Caki2 (cell line): ENCODE results near the gene SPHK2. TPM values are rescaled to one million over a fixed set of nuclear protein-coding genes. Genes with fewer than 3 reads are reported as not detected.
A peak's percentile ranks its signal among the peaks of the same experiment; 100 is the strongest.
"Not testable (repeated sequence)": the region's sequence is repeated elsewhere in the genome, so short reads cannot be mapped to it uniquely, and the experiment has no call there.

ENCODE experiments used
- DNase-seq: peaks from one replicate; pipeline ENCODE4 v3.0.0-alpha.2; 2015; ENCODE audit warnings: low read depth
- in situ Hi-C: cut with HindIII; loops from 2 replicates; pipeline ENCODE4 v1.10.0; 2016; ENCODE audit warnings: low sequenced_read_pairs, low pct_unique_long_range_greater_than_20kb, mixed read lengths
- total RNA-seq: library from RNA; depleted of rRNA; stranded (reverse); fragments of >200 nt; shearing (Covaris generic); gene quantifications from 2 replicates; pipeline ENCODE4 v1.2.3, GENCODE V29; 2014; ENCODE audit warnings: low replicate concordance; rRNA removed

Gene SPHK2
- total RNA-seq, 1 experiment from 2014 or later = 4.8 TPM

DNA sequence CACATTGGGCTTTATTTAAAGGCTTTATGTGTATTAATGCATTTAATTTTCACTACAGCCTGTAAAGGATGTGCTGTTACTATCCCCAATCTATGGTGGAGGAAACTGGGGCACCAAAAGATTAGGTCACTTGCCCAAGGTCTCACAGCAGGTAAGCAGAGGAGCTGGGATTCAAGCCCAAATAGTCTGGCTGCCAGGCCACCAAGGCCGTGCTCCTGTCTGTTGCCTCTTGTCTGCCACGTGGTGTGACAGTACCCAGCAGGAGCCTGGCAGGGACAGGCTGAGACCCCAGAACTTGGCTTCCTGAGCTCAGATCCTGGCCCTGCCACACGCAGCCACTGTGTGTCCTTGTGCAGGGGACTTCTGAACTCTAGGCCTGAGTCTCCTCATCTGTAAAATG is 49.0 kb downstream of the SPHK2 start:
- no peak for DNase-seq
- in situ Hi-C loops = no loop called here

DNA sequence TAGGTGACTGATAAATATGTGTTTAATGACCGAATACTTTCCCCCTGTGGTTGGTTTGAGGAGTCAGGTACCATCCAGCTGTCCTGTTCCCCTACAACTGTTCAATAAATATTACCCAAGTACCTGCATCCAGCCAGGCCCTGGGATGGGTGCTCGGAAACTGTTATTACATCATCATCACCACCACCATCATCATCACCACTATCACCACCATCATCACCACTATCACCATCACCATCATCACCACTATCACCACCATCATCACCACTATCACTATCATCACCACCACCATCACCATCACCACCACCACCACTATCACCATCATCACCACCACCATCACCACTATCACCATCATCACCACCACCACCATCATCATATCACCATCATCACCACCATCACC is 49.5 kb downstream of the SPHK2 start:
- in situ Hi-C loops = no loop called here
- no peak for DNase-seq

GRCh38 chr19:48669903-48670668 is 50.8 kb downstream of the SPHK2 start:
- in situ Hi-C loops = no loop called here
- no peak for DNase-seq

DNA sequence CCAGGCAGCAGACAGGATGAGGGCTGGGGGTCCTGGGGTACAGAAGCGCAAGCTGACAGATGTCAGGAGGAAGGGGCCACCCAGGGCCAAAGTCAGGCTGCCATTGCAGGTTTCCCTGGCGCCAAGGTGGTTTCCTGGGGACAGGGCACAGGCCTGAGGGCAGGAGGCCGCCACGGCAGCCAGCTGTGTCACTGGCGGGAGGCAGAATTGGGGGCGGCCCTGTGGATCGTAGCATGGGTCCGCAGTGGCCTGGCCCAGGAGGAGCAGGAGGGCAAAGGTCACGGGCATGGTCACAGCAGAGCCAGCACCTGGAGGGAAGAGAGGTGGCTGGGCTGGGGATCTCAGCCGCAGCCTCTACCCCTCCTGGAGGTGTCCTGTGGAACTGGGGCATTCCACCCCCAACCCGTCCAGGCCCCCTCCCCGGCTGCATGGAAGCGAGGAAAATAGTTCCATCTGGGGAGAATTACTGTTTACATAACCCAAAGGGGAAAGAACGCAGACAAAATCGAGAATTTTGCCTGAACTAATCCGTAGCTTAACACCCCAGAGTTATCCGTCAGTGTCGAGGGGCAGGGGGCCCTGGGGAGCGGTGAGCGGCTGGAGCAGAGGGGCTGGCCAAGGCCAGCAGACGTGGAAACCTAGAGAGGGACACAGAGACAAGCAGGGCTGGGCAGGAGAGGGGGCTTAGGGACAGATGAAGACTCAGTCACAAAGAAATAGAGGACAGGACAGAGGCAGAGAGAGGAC is 51.6 kb downstream of the SPHK2 start:
- in situ Hi-C loops = no loop called here
- no peak for DNase-seq

DNA sequence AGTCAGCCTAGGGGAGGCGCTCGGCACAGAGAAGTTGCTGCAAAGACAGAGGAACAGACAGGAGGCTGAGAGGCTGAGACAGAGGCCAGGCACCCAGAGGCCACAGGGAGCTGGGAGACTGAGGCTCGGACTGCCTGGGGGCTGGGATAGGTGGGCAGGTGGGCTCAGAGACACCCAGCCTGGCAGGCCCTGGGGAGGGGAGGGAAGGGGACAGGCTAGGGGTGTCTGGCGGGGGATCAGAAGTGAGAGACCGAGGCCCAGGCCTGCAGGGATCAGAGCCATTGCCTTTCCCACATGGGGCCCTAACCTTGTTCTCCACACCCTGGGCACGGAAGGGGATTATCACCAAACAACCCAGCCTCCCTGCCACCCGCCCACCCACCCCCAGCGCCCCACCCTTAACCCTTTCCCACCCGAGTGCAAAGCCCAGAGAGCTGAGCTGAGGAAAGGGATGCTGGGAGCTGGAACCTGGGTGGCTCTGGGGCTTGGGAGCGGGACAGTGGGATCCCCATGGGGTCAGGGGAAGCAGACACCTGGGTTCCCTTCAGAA is 52.2 kb downstream of the SPHK2 start:
- DNase-seq = no peak
- in situ Hi-C loops = no loop called here

DNA sequence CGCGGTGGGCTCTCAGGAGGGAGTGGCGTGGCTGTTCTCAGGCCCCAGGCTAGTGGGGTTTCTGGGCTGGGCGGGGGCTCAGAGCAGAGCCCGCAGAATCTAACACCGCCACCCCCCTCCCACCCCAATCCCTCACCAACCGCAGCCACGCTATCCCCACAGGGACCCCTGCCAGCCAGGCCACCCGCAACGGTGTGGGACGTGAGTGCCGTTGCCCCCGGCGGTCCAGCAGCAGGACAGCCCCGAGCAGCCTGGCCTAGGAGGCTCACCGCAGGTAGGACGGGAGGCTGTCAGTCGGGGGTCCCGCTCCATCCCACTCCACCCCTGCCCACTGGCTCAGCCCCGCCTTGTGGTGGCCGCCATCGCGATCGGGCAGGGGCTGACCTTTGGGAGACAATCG is 53.7 kb downstream of the SPHK2 start, which contains the start of gene NTN5:
Gene NTN5 (minus strand): TSS at position 24 of the 400 bp plus-strand sequence. CDS start 2,031 bp downstream, outside the sequence.
- no peak for DNase-seq
- in situ Hi-C loops = no loop called here

GRCh38 chr19:48673436-48674100 is 54.3 kb downstream of the SPHK2 start:
- DNase-seq = no peak
- in situ Hi-C loops = no loop called here

DNA sequence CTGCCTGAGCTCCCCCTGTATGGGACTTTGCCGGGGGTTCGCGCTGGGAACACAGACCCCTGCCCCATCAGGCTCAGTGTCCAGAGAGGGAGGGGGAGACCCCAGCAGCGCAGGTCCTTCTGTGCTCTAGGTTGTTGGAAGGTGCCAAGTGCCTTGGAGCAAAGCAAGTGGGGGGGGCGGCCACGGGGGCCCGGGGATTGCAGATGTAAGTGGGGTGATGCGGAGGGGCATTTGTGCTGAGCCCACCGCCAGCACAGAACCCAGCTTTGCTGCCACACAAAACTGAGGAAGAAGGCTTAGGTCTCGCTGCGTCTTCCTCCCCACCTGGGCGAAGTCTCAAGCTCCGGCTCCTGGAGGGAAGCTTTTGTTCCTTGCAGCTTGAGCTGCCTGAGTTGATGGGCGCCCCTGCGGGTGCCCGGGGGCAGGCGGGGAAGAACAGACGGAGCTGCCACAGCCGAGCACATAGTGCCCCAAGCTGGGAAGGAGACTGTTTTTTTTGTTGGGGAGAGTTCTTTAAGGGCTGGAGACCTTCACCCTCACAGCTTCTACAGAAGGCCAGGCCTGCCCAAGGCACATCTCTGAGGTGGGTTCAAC is 55.0 kb downstream of the SPHK2 start:
- no peak for DNase-seq
- in situ Hi-C loops = no loop called here

GRCh38 chr19:48674921-48675824 is 55.9 kb downstream of the SPHK2 start:
- DNase-seq = peak; percentile 80
- in situ Hi-C loops = no loop called here

GRCh38 chr19:48676487-48676886 is 57.2 kb downstream of the SPHK2 start:
- DNase-seq = no peak
- in situ Hi-C loops = no loop called here

DNA sequence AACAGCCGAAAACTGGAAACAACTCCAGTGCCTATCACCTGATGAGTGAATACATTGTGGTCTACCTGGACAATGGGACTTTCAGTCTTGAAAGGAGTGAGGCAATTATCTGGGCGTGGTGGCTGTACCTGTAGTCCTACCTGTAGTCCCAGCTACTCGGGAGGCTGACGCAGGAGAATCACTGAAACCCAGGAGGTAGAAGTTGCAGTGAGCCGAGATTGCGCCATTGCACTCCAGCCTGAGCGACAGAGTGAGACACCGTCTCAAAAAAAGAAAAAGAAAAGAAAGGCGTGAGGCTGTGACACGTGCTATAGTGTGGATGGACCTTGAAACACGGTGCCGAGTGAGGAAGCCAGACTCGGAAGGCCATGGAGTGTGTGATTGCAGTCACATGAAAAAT is 57.6 kb downstream of the SPHK2 start:
- no peak for DNase-seq
- in situ Hi-C loops = no loop called here

- in situ Hi-C loops = no loop called here
Measured at GRCh38 chr19:48678201-48678600, 58.9 kb downstream of the SPHK2 start.

GRCh38 chr19:48680006-48680405 is 60.7 kb downstream of the SPHK2 start:
- in situ Hi-C loops = not testable (repeated sequence)

More at GRCh38 chr19:48678201-48678600, 58.9 kb downstream of the SPHK2 start:
- no peak for DNase-seq

More at GRCh38 chr19:48680006-48680405, 60.7 kb downstream of the SPHK2 start:
- DNase-seq = not testable (repeated sequence)

Other genes starting within 250 kb of the SPHK2 start
- 119 and 155 TPM in 2 replicates for gene KDELR1, start 228.0 kb upstream of the SPHK2 start, total RNA-seq
- 0.34 TPM in 1 of 2 replicates, not detected in the other for gene GRIN2D, start 225.8 kb upstream of the SPHK2 start, total RNA-seq
- 89.6 and 91.1 TPM in 2 replicates for gene GRWD1, start 173.5 kb upstream of the SPHK2 start, total RNA-seq
- 0.37 and 0.78 TPM in 2 replicates for gene KCNJ14, start 163.9 kb upstream of the SPHK2 start, total RNA-seq
- 121 and 164 TPM in 2 replicates for gene CYTH2, start 150.1 kb upstream of the SPHK2 start, total RNA-seq
- 4.2 and 10.5 TPM in 2 replicates for gene LMTK3, start 107.7 kb upstream of the SPHK2 start, total RNA-seq
- gene SULT2B1, start 67.3 kb upstream of the SPHK2 start, total RNA-seq = 0.20 TPM in 1 of 2 replicates, not detected in the other
- not detected in 2 replicates for gene SPACA4, start 12.8 kb upstream of the SPHK2 start, total RNA-seq
- gene FAM83E, start 4.4 kb upstream of the SPHK2 start, total RNA-seq = not detected in 2 replicates
- 2,144 and 2,176 TPM in 2 replicates for gene RPL18, start 328 bp upstream of the SPHK2 start, total RNA-seq
- 6.2 and 15.1 TPM in 2 replicates for gene DBP, start 17.9 kb downstream of the SPHK2 start, total RNA-seq
- 0.46 and 2.2 TPM in 2 replicates for gene CA11, start 26.7 kb downstream of the SPHK2 start, total RNA-seq
- gene NTN5, start 53.5 kb downstream of the SPHK2 start, total RNA-seq = 1.5 TPM in 1 of 2 replicates, not detected in the other
- not detected in 2 replicates for gene FUT2, start 76.5 kb downstream of the SPHK2 start, total RNA-seq
- gene MAMSTR, start 100.2 kb downstream of the SPHK2 start, total RNA-seq = 0.34 TPM in 1 of 2 replicates, not detected in the other
- not detected in 2 replicates for gene RASIP1, start 121.1 kb downstream of the SPHK2 start, total RNA-seq
- 2.4 TPM in 1 of 2 replicates, not detected in the other for gene IZUMO1, start 127.4 kb downstream of the SPHK2 start, total RNA-seq
- 2.9 and 3.1 TPM in 2 replicates for gene FUT1, start 133.1 kb downstream of the SPHK2 start, total RNA-seq
- not detected in 2 replicates for gene FGF21, start 136.0 kb downstream of the SPHK2 start, total RNA-seq
- 73.5 and 83.0 TPM in 2 replicates for gene BCAT2, start 191.5 kb downstream of the SPHK2 start, total RNA-seq
- gene HSD17B14, start 217.0 kb downstream of the SPHK2 start, total RNA-seq = 33.6 and 56.7 TPM in 2 replicates
- 0.70 and 11.5 TPM in 2 replicates for gene PLEKHA4, start 249.1 kb downstream of the SPHK2 start, total RNA-seq